H9 (cell line): Measurements from ENCODE around the gene TMSB15A. TPM values are rescaled to one million over a fixed set of nuclear protein-coding genes. Genes with fewer than 3 reads are reported as not detected.

Source experiments
- total RNA-seq: library from RNA; stranded (reverse); gene quantifications from 2 replicates; pipeline ENCODE4 v1.2.1, GENCODE V29; 2021

TMSB15A gene
- total RNA-seq, 1 experiment from 2014 or later, result 69.2 TPM

Other genes starting within 250 kb of the TMSB15A start
- gene NXF2B, start 76.7 kb downstream of the TMSB15A start, total RNA-seq, result not detected in 2 replicates
- gene TCP11X2, start 44.9 kb downstream of the TMSB15A start, total RNA-seq, result 0.24 TPM in 1 of 2 replicates, not detected in the other
- 14.6 and 17.7 TPM in 2 replicates for gene ARMCX5, start 82.8 kb upstream of the TMSB15A start, total RNA-seq
- 2.4 and 3.2 TPM in 2 replicates for gene GPRASP1, start 134.7 kb upstream of the TMSB15A start, total RNA-seq
- gene GPRASP2, start 195.7 kb upstream of the TMSB15A start, total RNA-seq, result 13.9 and 14.2 TPM in 2 replicates
- gene GPRASP3, start 204.0 kb upstream of the TMSB15A start, total RNA-seq, result 4.8 and 5.3 TPM in 2 replicates